K562 (cell line): Measurements from ENCODE around the gene DLK2.

Experiments used
- CTCF ChIP-seq, 3 experiments: IDR thresholded peaks in 2 of 3; conservative IDR thresholded peaks in 1 of 3; 2 replicates each; pipeline ENCODE4 v1.5.1; 2011 to 2012; ENCODE audit warnings: low read length in 3 of 3, mild to moderate bottlenecking in 3 of 3, control low read depth in 2 of 3, improper control_type of control experiment in 1 of 3, inconsistent platforms in 1 of 3, low read depth in 1 of 3, mixed read lengths in 1 of 3, moderate library complexity in 1 of 3; ENCODE audit not compliant: insufficient read depth in 2 of 3
- ELF4 ChIP-seq: fragments of 450-650 bp; formaldehyde crosslinking; IDR thresholded peaks from 2 replicates; pipeline ENCODE4 v1.4.0; 2022; ENCODE audit warnings: missing genetic modification characterization
- EP300 ChIP-seq: IDR thresholded peaks from 2 replicates; pipeline ENCODE4 v1.6.1; 2012; ENCODE audit warnings: low read length, improper control_type of control experiment
- ETS2 ChIP-seq: IDR thresholded peaks from 2 replicates; pipeline ENCODE4 v1.6.1; 2016; ENCODE audit warnings: borderline replicate concordance, missing genetic modification characterization, mild to moderate bottlenecking, moderate library complexity, missing compliant biosample characterization; ENCODE audit not compliant: poor library complexity, severe bottlenecking
- FOXJ3 ChIP-seq: sonication (generic); formaldehyde crosslinking; IDR thresholded peaks from 2 replicates; pipeline ENCODE4 v1.4.0; 2020; ENCODE audit warnings: mild to moderate bottlenecking, missing genetic modification reagents
- GABPA ChIP-seq: fragments of 200-800 bp; sonication (Bioruptor generic); conservative IDR thresholded peaks from 2 replicates; pipeline ENCODE4 v1.6.1; 2016; ENCODE audit warnings: low read depth, missing genetic modification characterization, missing compliant biosample characterization
- GTF2F1 ChIP-seq: IDR thresholded peaks from 2 replicates; pipeline ENCODE4 v1.6.1; 2011; ENCODE audit warnings: low read depth, low read length, improper control_type of control experiment
- POLR2A ChIP-seq: fragments of 450-650 bp; conservative IDR thresholded peaks from 2 replicates; pipeline ENCODE4 v1.6.1; 2016
- RAD51 ChIP-seq: fragments of 450-650 bp; IDR thresholded peaks from 2 replicates; pipeline ENCODE4 v1.7.1; 2016; ENCODE audit warnings: low read depth, mild to moderate bottlenecking, borderline replicate concordance
- TRIM28 ChIP-seq: fragments of 450-650 bp; IDR thresholded peaks from 2 replicates; pipeline ENCODE4 v1.6.1; 2017
- ZNF24 ChIP-seq: fragments of 450-650 bp; IDR thresholded peaks from 2 replicates; pipeline ENCODE4 v1.6.1; 2016
- TF ChIP-seq, protein P1 (sequence below), 2 experiments: fragments of 450-650 bp; formaldehyde crosslinking in 1 of 2; IDR thresholded peaks; 2 replicates each; pipeline versions ENCODE4 v1.4.0 to v1.6.1; 2014 to 2020; ENCODE audit warnings: mild to moderate bottlenecking in 2 of 2, borderline replicate concordance in 1 of 2, low read depth in 1 of 2

DNA sequence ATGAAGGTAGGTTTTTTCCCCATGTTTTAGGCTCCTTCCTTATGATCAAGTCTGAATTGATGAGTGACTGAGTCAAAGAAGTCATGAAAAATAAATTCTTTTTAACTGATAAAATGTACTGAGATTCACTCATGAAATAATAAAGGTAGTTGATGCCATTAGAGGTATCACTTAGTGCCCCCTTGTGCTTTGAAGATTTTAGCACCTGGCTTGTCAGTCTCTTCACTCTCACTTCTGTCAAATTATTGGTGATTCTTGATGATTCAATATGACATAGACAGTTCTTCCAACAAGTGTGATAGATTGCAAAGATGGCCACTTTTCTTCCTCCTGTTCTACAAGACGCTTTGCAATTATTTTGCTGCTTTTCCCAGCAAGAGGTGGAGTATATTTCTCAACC lies 4.2 kb upstream of the DLK2 start:
- TF ChIP-seq ELF4 (CRISPR knock-in tag) (no peak), POLR2A (no peak), GABPA (no peak), EP300 (no peak), ETS2 (tag) (no peak), TRIM28 (no peak), ZNF24 (no peak), CTCF (IDR thresholded peaks at IDR 0.05 in 2 of 3, conservative IDR thresholded peaks at IDR 0.05 in 1 of 3; ENCODE audit: insufficient read depth in 2 of 3, low read depth in 1 of 3, low read length in 3 of 3) (no peak), FOXJ3 (no peak), GTF2F1 (no peak), RAD51 (no peak)
- TF ChIP-seq, protein P1, sequence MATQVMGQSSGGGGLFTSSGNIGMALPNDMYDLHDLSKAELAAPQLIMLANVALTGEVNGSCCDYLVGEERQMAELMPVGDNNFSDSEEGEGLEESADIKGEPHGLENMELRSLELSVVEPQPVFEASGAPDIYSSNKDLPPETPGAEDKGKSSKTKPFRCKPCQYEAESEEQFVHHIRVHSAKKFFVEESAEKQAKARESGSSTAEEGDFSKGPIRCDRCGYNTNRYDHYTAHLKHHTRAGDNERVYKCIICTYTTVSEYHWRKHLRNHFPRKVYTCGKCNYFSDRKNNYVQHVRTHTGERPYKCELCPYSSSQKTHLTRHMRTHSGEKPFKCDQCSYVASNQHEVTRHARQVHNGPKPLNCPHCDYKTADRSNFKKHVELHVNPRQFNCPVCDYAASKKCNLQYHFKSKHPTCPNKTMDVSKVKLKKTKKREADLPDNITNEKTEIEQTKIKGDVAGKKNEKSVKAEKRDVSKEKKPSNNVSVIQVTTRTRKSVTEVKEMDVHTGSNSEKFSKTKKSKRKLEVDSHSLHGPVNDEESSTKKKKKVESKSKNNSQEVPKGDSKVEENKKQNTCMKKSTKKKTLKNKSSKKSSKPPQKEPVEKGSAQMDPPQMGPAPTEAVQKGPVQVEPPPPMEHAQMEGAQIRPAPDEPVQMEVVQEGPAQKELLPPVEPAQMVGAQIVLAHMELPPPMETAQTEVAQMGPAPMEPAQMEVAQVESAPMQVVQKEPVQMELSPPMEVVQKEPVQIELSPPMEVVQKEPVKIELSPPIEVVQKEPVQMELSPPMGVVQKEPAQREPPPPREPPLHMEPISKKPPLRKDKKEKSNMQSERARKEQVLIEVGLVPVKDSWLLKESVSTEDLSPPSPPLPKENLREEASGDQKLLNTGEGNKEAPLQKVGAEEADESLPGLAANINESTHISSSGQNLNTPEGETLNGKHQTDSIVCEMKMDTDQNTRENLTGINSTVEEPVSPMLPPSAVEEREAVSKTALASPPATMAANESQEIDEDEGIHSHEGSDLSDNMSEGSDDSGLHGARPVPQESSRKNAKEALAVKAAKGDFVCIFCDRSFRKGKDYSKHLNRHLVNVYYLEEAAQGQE (IDR thresholded peaks at IDR 0.05; ENCODE audit: borderline replicate concordance): no peak
- TF ChIP-seq, protein P1 (CRISPR knock-in tag; IDR thresholded peaks at IDR 0.05; ENCODE audit: low read depth): no peak
